H9 (cell line): Measurements from ENCODE around the gene TMEM266. TPM values are rescaled to one million over a fixed set of nuclear protein-coding genes. Genes with fewer than 3 reads are reported as not detected.

Source experiments
- DNase-seq: peaks from one replicate; pipeline ENCODE4 v3.0.0-alpha.2; 2017
- H2AFZ ChIP-seq: one replicate; pipeline ENCODE4 v1.6.1; 2013; ENCODE audit warnings: mild to moderate bottlenecking, low read length, control low read depth, moderate library complexity
- H2AK5ac ChIP-seq: 2 replicates; pipeline ENCODE4 v1.6.1; 2013; ENCODE audit warnings: low read length, control low read depth, mixed read lengths; ENCODE audit not compliant: insufficient read length
- H2BK120ac ChIP-seq: one replicate; pipeline ENCODE4 v1.6.1; 2013; ENCODE audit warnings: low read depth, mild to moderate bottlenecking, low read length, control low read depth, inconsistent platforms; ENCODE audit not compliant: poor library complexity, severe bottlenecking
- H2BK12ac ChIP-seq: 2 replicates; pipeline ENCODE4 v1.6.1; 2013; ENCODE audit warnings: low read length, control low read depth, mixed read lengths, low read depth; ENCODE audit not compliant: insufficient read length
- H2BK15ac ChIP-seq: 2 replicates; pipeline ENCODE4 v1.6.1; 2013; ENCODE audit warnings: low read depth, low read length, control low read depth
- H2BK20ac ChIP-seq: one replicate; pipeline ENCODE4 v1.6.1; 2013; ENCODE audit warnings: low read depth, mild to moderate bottlenecking, low read length, control low read depth, inconsistent platforms; ENCODE audit not compliant: poor library complexity, severe bottlenecking
- H2BK5ac ChIP-seq: 2 replicates; pipeline ENCODE4 v1.6.1; 2013; ENCODE audit warnings: low read length, control low read depth, mixed read lengths; ENCODE audit not compliant: insufficient read length
- H3K14ac ChIP-seq: 2 replicates; pipeline ENCODE4 v1.6.1; 2013; ENCODE audit warnings: low read length, control low read depth; ENCODE audit not compliant: insufficient read depth
- H3K18ac ChIP-seq: 2 replicates; pipeline ENCODE4 v1.6.1; 2013; ENCODE audit warnings: low read depth, mild to moderate bottlenecking, mixed read lengths, low read length, control low read depth; ENCODE audit not compliant: insufficient read length
- H3K23ac ChIP-seq: 2 replicates; pipeline ENCODE4 v1.6.1; 2013; ENCODE audit warnings: low read length, control low read depth, mixed read lengths, low read depth; ENCODE audit not compliant: insufficient read length
- H3K23me2 ChIP-seq: 2 replicates; pipeline ENCODE4 v1.6.1; 2013; ENCODE audit warnings: low read depth, mild to moderate bottlenecking, mixed read lengths, low read length, control low read depth; ENCODE audit not compliant: insufficient read length, poor library complexity, severe bottlenecking
- H3K27ac ChIP-seq: 2 replicates; pipeline ENCODE4 v1.5.1; 2013; ENCODE audit warnings: low read length, control low read depth, mixed read lengths, low read depth; ENCODE audit not compliant: insufficient read length
- H3K27me3 ChIP-seq: 2 replicates; pipeline ENCODE4 v1.6.1; 2013; ENCODE audit warnings: low read length, control low read depth, inconsistent platforms; ENCODE audit not compliant: insufficient read depth
- H3K4ac ChIP-seq: 2 replicates; pipeline ENCODE4 v1.6.1; 2013; ENCODE audit warnings: low read depth, mild to moderate bottlenecking, control low read depth, inconsistent platforms, low read length, moderate library complexity
- H3K4me1 ChIP-seq: 2 replicates; pipeline ENCODE4 v1.6.1; 2013; ENCODE audit warnings: low read length, control low read depth, inconsistent platforms; ENCODE audit not compliant: insufficient read depth
- H3K4me2 ChIP-seq: 2 replicates; pipeline ENCODE4 v1.6.1; 2013; ENCODE audit warnings: low read length, control low read depth, mixed read lengths; ENCODE audit not compliant: insufficient read length, insufficient read depth
- H3K56ac ChIP-seq: 2 replicates; pipeline ENCODE4 v1.6.1; 2013; ENCODE audit warnings: low read depth, mild to moderate bottlenecking, mixed read lengths, low read length, control low read depth; ENCODE audit not compliant: insufficient read length
- H3K79me1 ChIP-seq: 2 replicates; pipeline ENCODE4 v1.6.1; 2013; ENCODE audit warnings: low read depth, mild to moderate bottlenecking, moderate library complexity, low read length, control low read depth, inconsistent platforms; ENCODE audit not compliant: insufficient read depth, poor library complexity, severe bottlenecking
- H3K79me2 ChIP-seq: 2 replicates; pipeline ENCODE4 v1.6.1; 2013; ENCODE audit warnings: low read length, control low read depth, inconsistent platforms; ENCODE audit not compliant: insufficient read depth
- H3K9ac ChIP-seq: 2 replicates; pipeline ENCODE4 v1.6.1; 2013; ENCODE audit warnings: low read length, control low read depth, mixed read lengths; ENCODE audit not compliant: insufficient read length; ENCODE audit errors: extremely low read depth
- H3K9me3 ChIP-seq: one replicate; pipeline ENCODE4 v1.6.1; 2013; ENCODE audit warnings: low read depth, low read length, inconsistent platforms; ENCODE audit not compliant: control insufficient read depth
- H3T11ph ChIP-seq: one replicate; pipeline ENCODE4 v1.6.1; 2013; ENCODE audit warnings: mild to moderate bottlenecking, low read length, control low read depth, inconsistent platforms
- H4K20me1 ChIP-seq: one replicate; pipeline ENCODE4 v1.6.1; 2013; ENCODE audit not compliant: control insufficient read depth, insufficient read length, insufficient read depth
- H4K5ac ChIP-seq: 2 replicates; pipeline ENCODE4 v1.6.1; 2013; ENCODE audit warnings: low read depth, mild to moderate bottlenecking, mixed read lengths, low read length, control low read depth; ENCODE audit not compliant: insufficient read length
- H4K8ac ChIP-seq: replicated peaks from 2 replicates; pipeline ENCODE4 v1.6.1; 2013; ENCODE audit warnings: low read length, control low read depth, mixed read lengths, low read depth; ENCODE audit not compliant: insufficient read length
- H4K91ac ChIP-seq: 2 replicates; pipeline ENCODE4 v1.6.1; 2013; ENCODE audit warnings: low read depth, mild to moderate bottlenecking, moderate library complexity, mixed read lengths, low read length, control low read depth; ENCODE audit not compliant: insufficient read length
- H3K27ac Mint-ChIP-seq, 3 experiments: 2 replicates in 2 of 3; 3 replicates in 1 of 3; pipeline ENCODE4 v1.8.0; 2020 to 2021; ENCODE audit warnings: mixed read lengths in 3 of 3, mild to moderate bottlenecking in 1 of 3, moderate library complexity in 1 of 3
- H3K27me3 Mint-ChIP-seq: 2 replicates; pipeline ENCODE4 v1.8.0; 2021; ENCODE audit warnings: low read depth, mild to moderate bottlenecking, moderate library complexity, mixed read lengths
- H3K36me3 Mint-ChIP-seq, 3 experiments: 2 replicates in 2 of 3; 3 replicates in 1 of 3; pipeline ENCODE4 v1.8.0; 2020 to 2021; ENCODE audit warnings: low read depth in 3 of 3, mixed read lengths in 3 of 3; ENCODE audit not compliant: insufficient read depth in 1 of 3
- H3K4me1 Mint-ChIP-seq, 2 experiments: 2 replicates each; pipeline ENCODE4 v1.8.0; 2020; ENCODE audit warnings: mixed read lengths in 2 of 2
- H3K4me3 Mint-ChIP-seq, 2 experiments: 2 replicates in 1 of 2; 3 replicates in 1 of 2; pipeline ENCODE4 v1.8.0; 2020 to 2021; ENCODE audit warnings: mild to moderate bottlenecking in 2 of 2, mixed read lengths in 2 of 2, moderate library complexity in 1 of 2
- H3K9me3 Mint-ChIP-seq, 2 experiments: 2 replicates in 1 of 2; 3 replicates in 1 of 2; pipeline ENCODE4 v1.8.0; 2020; ENCODE audit warnings: mild to moderate bottlenecking in 2 of 2, mixed read lengths in 2 of 2, moderate library complexity in 1 of 2
- CTCF ChIP-seq: fragments of 200-600 bp; sonication (generic); conservative IDR thresholded peaks from 3 replicates; pipeline ENCODE4 v1.8.0; 2021; ENCODE audit warnings: antibody characterized with exemption, mild to moderate bottlenecking
- WGBS: extraction: QIAGEN DNeasy Blood & Tissue Kit; methylation state at CpG from one replicate; pipeline ENCODE4 v1.1.7; 2013; ENCODE audit warnings: missing lambda C conversion rate, low lambda C conversion rate, mixed read lengths; ENCODE audit not compliant: insufficient read length; ENCODE audit errors: extremely low coverage; 5-methylcytosine and 5-hydroxymethylcytosine counted together
- total RNA-seq: library from RNA; stranded (reverse); gene quantifications from 2 replicates; pipeline ENCODE4 v1.2.1, GENCODE V29; 2021

Gene TMEM266
- total RNA-seq, 1 experiment from 2014 or later, result 0.81 TPM

DNA sequence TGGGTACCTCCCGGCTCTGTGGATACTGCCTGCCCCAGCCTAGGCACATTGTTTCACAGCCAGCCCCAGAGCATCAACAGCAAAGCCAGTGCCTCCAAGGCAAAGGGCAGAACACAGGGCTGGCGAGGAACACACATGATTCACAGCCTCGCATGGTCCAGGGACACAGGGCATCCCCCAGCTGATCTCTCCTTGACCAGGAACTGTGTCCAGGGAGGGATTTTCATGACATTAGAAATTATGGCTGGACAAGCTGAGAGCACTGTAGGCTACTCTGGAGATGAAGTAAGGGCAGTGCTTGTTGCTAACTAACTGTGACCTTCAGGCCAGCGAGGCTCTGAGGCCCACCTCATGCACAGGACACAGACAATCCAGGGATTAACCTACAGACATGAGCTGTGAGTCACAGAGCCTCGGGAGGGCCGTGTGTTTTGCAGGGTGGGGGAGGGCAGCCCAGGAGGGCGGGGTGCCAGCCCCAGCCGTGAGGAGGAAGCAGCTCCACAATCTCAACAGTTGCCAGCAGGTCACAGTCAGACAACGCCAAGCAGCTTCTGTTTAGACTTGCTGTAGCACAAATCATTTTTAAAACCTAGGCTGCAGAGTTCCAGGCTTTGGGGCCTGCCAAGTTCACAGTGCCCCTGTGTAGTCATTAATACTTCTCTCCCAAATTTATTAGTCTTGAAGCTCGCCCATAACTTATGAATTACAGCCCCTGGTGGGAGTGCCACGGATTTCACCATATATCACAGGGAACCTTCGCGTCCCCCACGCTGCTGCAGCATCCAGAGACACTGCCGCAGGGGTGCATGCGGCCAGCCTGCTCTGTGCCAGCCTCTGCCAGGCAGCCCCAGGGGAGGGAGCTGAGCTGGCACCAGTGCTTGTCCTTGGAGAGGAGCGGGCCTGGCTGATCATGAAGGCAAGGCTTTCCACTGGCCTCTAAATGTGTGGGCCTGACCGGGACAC is 136.8 kb downstream of the TMEM266 start:
- no peak overlapping the region for H3K9ac ChIP-seq
- H3K4me1 ChIP-seq, result no peaks in the 10 kb centered on the region
- H3K4me2 ChIP-seq, result no peak overlapping the region
- H3K27me3 ChIP-seq, result no peaks in the 10 kb centered on the region; the same call in 1 of the 2 replicates
- H3K18ac ChIP-seq, result no peak overlapping the region
- H4K5ac ChIP-seq, result no peak overlapping the region
- H3K27ac ChIP-seq, result no peak overlapping the region
- no peaks in the 10 kb centered on the region for H3K79me1 ChIP-seq
- H3K27me3 Mint-ChIP-seq, result peaks cover 9% of the 10 kb centered on the region
- no CpG with 5 or more reads among the region's 18 CpGs for WGBS
- H3K14ac ChIP-seq, result no peak overlapping the region
- no peak overlapping the region for H2BK15ac ChIP-seq
- H3K23me2 ChIP-seq, result no peaks in the 10 kb centered on the region
- no peak overlapping the region for H2BK12ac ChIP-seq
- peaks cover 36 to 39% of the 10 kb centered on the region in 2 experiments for H3K4me1 Mint-ChIP-seq
- no peaks in the 10 kb centered on the region for H3K9me3 ChIP-seq
- DNase-seq, result no peak
- no peak overlapping the region for H3K4me3 Mint-ChIP-seq
- no peak overlapping the region for H4K91ac ChIP-seq
- no peak overlapping the region for H2BK120ac ChIP-seq
- no peak overlapping the region for H3K27ac Mint-ChIP-seq
- H2AFZ ChIP-seq, result no peak overlapping the region
- no peak overlapping the region for H2AK5ac ChIP-seq
- no peaks in the 10 kb centered on the region for H3K9me3 Mint-ChIP-seq
- H3K4ac ChIP-seq, result no peak overlapping the region
- H2BK5ac ChIP-seq, result no peak overlapping the region
- no peak overlapping the region for H2BK20ac ChIP-seq
- no peak for TF ChIP-seq CTCF
- H4K8ac ChIP-seq, result no peak overlapping the region
- no peak overlapping the region for H3K56ac ChIP-seq
- no peaks in the 10 kb centered on the region for H3K79me2 ChIP-seq
- H3K23ac ChIP-seq, result no peak overlapping the region
- no peaks in the 10 kb centered on the region for H4K20me1 ChIP-seq
- no peak overlapping the region for H3T11ph ChIP-seq
- peaks cover 0 to 1% (median 0%) of the 10 kb centered on the region in 3 experiments; a peak in 2 of 7 replicates for H3K36me3 Mint-ChIP-seq
